Measurements from ENCODE around the gene PXYLP1.

DNA sequence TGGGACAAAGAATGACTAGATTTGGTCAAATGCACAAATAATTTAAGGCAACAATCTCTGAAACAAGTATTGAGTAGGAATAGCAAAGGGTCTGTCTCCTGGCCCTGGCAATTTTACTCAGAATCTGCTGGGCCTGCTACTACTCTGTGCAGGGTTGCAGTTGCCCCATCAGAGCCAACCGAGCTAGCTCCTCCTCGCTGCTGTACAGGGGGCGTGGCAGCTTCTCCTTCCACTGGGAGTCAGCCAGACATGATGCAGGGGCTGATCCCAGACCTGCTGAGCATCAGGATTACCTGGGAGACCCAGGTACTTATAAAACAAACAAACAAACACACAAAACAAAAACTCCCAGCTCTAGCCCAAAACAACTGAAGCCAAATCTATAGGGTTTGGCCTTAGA, 30.5 kb upstream of the PXYLP1 start:
- TF ChIP-seq NFIC (IDR thresholded peaks at IDR 0.05) (no peak), FOXM1 (IDR thresholded peaks at IDR 0.05; ENCODE audit: borderline replicate concordance, low read depth) (no peak), EP300 (IDR thresholded peaks at IDR 0.05; ENCODE audit: borderline replicate concordance) (no peak), CREB1 (IDR thresholded peaks at IDR 0.05; ENCODE audit: low read depth) (no peak), TCF12 (IDR thresholded peaks at IDR 0.05; ENCODE audit: low read depth) (no peak), YY1 (IDR thresholded peaks at IDR 0.05; ENCODE audit: low read depth) (no peak)
- TF ChIP-seq, protein P1, sequence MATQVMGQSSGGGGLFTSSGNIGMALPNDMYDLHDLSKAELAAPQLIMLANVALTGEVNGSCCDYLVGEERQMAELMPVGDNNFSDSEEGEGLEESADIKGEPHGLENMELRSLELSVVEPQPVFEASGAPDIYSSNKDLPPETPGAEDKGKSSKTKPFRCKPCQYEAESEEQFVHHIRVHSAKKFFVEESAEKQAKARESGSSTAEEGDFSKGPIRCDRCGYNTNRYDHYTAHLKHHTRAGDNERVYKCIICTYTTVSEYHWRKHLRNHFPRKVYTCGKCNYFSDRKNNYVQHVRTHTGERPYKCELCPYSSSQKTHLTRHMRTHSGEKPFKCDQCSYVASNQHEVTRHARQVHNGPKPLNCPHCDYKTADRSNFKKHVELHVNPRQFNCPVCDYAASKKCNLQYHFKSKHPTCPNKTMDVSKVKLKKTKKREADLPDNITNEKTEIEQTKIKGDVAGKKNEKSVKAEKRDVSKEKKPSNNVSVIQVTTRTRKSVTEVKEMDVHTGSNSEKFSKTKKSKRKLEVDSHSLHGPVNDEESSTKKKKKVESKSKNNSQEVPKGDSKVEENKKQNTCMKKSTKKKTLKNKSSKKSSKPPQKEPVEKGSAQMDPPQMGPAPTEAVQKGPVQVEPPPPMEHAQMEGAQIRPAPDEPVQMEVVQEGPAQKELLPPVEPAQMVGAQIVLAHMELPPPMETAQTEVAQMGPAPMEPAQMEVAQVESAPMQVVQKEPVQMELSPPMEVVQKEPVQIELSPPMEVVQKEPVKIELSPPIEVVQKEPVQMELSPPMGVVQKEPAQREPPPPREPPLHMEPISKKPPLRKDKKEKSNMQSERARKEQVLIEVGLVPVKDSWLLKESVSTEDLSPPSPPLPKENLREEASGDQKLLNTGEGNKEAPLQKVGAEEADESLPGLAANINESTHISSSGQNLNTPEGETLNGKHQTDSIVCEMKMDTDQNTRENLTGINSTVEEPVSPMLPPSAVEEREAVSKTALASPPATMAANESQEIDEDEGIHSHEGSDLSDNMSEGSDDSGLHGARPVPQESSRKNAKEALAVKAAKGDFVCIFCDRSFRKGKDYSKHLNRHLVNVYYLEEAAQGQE (IDR thresholded peaks at IDR 0.05; ENCODE audit: low read depth), result no peak
